ENCODE data around the gene MOCS1. TPM values are rescaled to one million over a fixed set of nuclear protein-coding genes. Genes with fewer than 3 reads are reported as not detected.

Gene MOCS1
- total and polyA plus RNA-seq, 2 donors (not counting 1 experiment from before 2014, with no cell fraction given): 0.15 TPM; not detected in 1

DNA sequence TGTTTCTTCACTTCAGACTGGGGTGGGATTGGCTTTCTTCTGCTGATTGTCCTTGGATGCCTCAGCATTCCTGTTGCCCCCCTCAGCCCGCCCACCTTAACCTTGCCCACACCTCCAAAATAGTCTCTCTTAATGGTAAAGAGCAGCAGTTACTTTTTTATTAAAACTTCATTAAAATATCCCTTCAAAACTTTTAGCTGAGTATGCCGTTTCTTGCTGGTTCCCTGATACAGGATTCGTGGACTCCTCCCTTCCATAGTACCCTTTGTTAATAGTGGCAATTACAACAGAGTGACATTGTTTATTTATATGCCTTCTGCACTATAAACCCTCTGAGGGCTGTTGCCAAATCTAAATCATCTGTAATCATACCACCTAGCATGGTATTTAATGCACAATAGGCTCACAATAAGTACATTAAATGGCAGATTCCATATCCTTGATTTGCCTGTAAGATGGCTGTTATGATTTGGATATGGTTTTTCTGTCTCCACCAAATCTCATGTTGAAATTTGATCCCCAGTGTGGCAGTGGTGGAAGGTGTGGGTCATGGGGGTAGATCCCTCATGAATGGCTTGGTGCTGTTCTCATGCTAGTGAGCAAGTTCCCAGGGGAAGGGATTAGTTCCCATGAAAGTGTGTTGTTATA lies 3.5 kb upstream of the MOCS1 start:
- no peaks in the 10 kb centered on the region for H3K79me2 ChIP-seq (ENCODE audit: control insufficient read depth, insufficient read depth, low read length)
- no peak overlapping the region for H2AFZ ChIP-seq (ENCODE audit: insufficient read depth, low read depth, low read length, poor library complexity, severe bottlenecking)
- Mint-ChIP-seq H3K27ac (no peak overlapping the region), H3K9me3 (ENCODE audit: insufficient read depth) (no peaks in the 10 kb centered on the region), H3K4me1 (peaks cover 5% of the 10 kb centered on the region), H3K4me3 (no peak overlapping the region), H3K27me3 (peaks cover 40% of the 10 kb centered on the region)
- peaks cover 0 to 25% (median 20%) of the 10 kb centered on the region in 4 experiments for H3K27me3 ChIP-seq (replicated peaks in 1 of 4; ENCODE audit: control extremely low read depth in 1 of 4, control insufficient read depth in 3 of 4, insufficient read depth in 4 of 4, low read length in 3 of 4)
- CTCF ChIA-PET: no interaction called here
- no peak overlapping the region for H3K27ac ChIP-seq (ENCODE audit: low read length in 2 of 2)
- H3K4me2 ChIP-seq (replicated peaks; ENCODE audit: low read depth, low read length, poor library complexity, severe bottlenecking): no peak overlapping the region
- no peaks in the 10 kb centered on the region for H4K20me1 ChIP-seq (ENCODE audit: control insufficient read depth, insufficient read depth, low read length, poor library complexity, severe bottlenecking)
- no peak for TF ChIP-seq EZH2 (IDR thresholded peaks at IDR 0.05; ENCODE audit: borderline replicate concordance, insufficient read depth, low read depth, low read length, poor library complexity, severe bottlenecking)
- no peak for TF ChIP-seq CTCF (IDR thresholded peaks at IDR 0.05)
- WGBS (ENCODE audit: insufficient coverage): 100% methylated on average over 1 of the region's 3 CpGs
- intact Hi-C loops (cut with micrococcal nuclease): no loop called here
- no peak for DNase-seq
- no peak for ATAC-seq (ENCODE audit: low read depth)
- POLR2A ChIA-PET: no interaction called here
- H3K4me1 ChIP-seq (ENCODE audit: control insufficient read depth in 2 of 2, insufficient read depth in 2 of 2, low read length in 2 of 2): peaks cover 0 to 4% of the 10 kb centered on the region in 2 donors
- H3K9me3 ChIP-seq (ENCODE audit: control extremely low read depth in 1 of 3, control insufficient read depth in 2 of 3, insufficient read depth in 1 of 3, low read length in 2 of 3): peaks cover 0 to 5% (median 0%) of the 10 kb centered on the region in 3 donors
- no peaks in the 10 kb centered on the region for H3K36me3 ChIP-seq (replicated peaks in 1 of 2; ENCODE audit: control extremely low read depth in 1 of 2, control insufficient read depth in 1 of 2, extremely low read depth in 1 of 2, insufficient read depth in 2 of 2, low read length in 1 of 2)
- H3K4me3 ChIP-seq (ENCODE audit: control extremely low read depth in 1 of 5, extremely low read depth in 1 of 5, insufficient read depth in 1 of 5, low read depth in 2 of 5, low read length in 4 of 5): no peak overlapping the region
- no peak overlapping the region for H3K9ac ChIP-seq (ENCODE audit: low read length)

DNA sequence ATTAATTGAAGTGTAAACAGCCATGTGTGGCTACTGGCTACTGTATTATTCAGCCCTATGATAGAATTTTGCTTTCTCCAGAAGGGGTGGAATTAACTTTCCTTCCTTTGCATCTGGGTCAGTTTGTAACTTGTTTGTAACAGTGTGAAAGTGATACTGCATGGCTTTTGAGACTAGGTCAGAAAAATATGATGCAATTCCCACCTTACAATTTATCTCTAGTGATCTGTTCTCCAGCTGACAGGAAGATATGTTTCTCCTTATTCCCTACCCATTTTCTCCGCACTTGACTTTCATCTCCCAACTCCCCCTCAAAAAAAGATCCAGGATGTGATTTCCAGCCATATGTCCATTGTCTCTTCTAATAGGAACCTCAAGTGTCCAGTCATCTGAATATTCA lies 2.6 kb upstream of the MOCS1 start:
- Histone ChIP-seq H2AFZ (ENCODE audit: insufficient read depth, low read depth, low read length, poor library complexity, severe bottlenecking) (no peak overlapping the region), H3K4me3 (ENCODE audit: control extremely low read depth in 1 of 5, extremely low read depth in 1 of 5, insufficient read depth in 1 of 5, low read depth in 2 of 5, low read length in 4 of 5) (no peak overlapping the region), H3K9ac (ENCODE audit: low read length) (no peak overlapping the region), H3K4me2 (replicated peaks; ENCODE audit: low read depth, low read length, poor library complexity, severe bottlenecking) (no peak overlapping the region), H3K4me1 (ENCODE audit: control insufficient read depth in 2 of 2, insufficient read depth in 2 of 2, low read length in 2 of 2) (peaks cover 0 to 4% of the 10 kb centered on the region in 2 donors), H3K27ac (ENCODE audit: low read length in 2 of 2) (no peak overlapping the region), H3K36me3 (replicated peaks in 1 of 2; ENCODE audit: control extremely low read depth in 1 of 2, control insufficient read depth in 1 of 2, extremely low read depth in 1 of 2, insufficient read depth in 2 of 2, low read length in 1 of 2) (no peaks in the 10 kb centered on the region), H3K27me3 (replicated peaks in 1 of 4; ENCODE audit: control extremely low read depth in 1 of 4, control insufficient read depth in 3 of 4, insufficient read depth in 4 of 4, low read length in 3 of 4) (peaks cover 0 to 25% (median 20%) of the 10 kb centered on the region in 4 experiments), H4K20me1 (ENCODE audit: control insufficient read depth, insufficient read depth, low read length, poor library complexity, severe bottlenecking) (no peaks in the 10 kb centered on the region), H3K79me2 (ENCODE audit: control insufficient read depth, insufficient read depth, low read length) (no peaks in the 10 kb centered on the region), H3K9me3 (ENCODE audit: control extremely low read depth in 1 of 3, control insufficient read depth in 2 of 3, insufficient read depth in 1 of 3, low read length in 2 of 3) (peaks cover 0 to 6% (median 0%) of the 10 kb centered on the region in 3 donors)
- Mint-ChIP-seq H3K4me3 (no peak overlapping the region), H3K4me1 (peaks cover 5% of the 10 kb centered on the region), H3K9me3 (ENCODE audit: insufficient read depth) (no peaks in the 10 kb centered on the region), H3K27ac (no peak overlapping the region), H3K27me3 (peaks cover 45% of the 10 kb centered on the region)
- 100% methylated on average over 1 of the region's 1 CpG for WGBS (ENCODE audit: insufficient coverage)
- ATAC-seq (ENCODE audit: low read depth) (no peak), DNase-seq (no peak)
- CTCF ChIA-PET: no interaction called here
- TF ChIP-seq EZH2 (IDR thresholded peaks at IDR 0.05; ENCODE audit: borderline replicate concordance, insufficient read depth, low read depth, low read length, poor library complexity, severe bottlenecking) (no peak), CTCF (IDR thresholded peaks at IDR 0.05) (no peak)
- intact Hi-C loops (cut with micrococcal nuclease): no loop called here
- POLR2A ChIA-PET: no interaction called here

All from B cell (primary cell).